ENCODE measurements around the gene PNRC2.

GRCh38 chr1:24004132-24004531, 44.5 kb downstream of the PNRC2 start:
- TF ChIP-seq, protein P1, sequence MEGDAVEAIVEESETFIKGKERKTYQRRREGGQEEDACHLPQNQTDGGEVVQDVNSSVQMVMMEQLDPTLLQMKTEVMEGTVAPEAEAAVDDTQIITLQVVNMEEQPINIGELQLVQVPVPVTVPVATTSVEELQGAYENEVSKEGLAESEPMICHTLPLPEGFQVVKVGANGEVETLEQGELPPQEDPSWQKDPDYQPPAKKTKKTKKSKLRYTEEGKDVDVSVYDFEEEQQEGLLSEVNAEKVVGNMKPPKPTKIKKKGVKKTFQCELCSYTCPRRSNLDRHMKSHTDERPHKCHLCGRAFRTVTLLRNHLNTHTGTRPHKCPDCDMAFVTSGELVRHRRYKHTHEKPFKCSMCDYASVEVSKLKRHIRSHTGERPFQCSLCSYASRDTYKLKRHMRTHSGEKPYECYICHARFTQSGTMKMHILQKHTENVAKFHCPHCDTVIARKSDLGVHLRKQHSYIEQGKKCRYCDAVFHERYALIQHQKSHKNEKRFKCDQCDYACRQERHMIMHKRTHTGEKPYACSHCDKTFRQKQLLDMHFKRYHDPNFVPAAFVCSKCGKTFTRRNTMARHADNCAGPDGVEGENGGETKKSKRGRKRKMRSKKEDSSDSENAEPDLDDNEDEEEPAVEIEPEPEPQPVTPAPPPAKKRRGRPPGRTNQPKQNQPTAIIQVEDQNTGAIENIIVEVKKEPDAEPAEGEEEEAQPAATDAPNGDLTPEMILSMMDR (IDR thresholded peaks at IDR 0.05; ENCODE audit: insufficient read depth, low read length, poor library complexity, severe bottlenecking), result no peak
- no peak for TF ChIP-seq EZH2phosphoT487 (conservative IDR thresholded peaks at IDR 0.05; ENCODE audit: low read length)

Data from SU-DHL-6 (cell line).